K562 (cell line): ENCODE data around the gene BANK1.

Experiments used
- ARHGAP35 ChIP-seq: fragments of 450-650 bp; IDR thresholded peaks from 2 replicates; pipeline ENCODE4 v1.6.1; 2018; ENCODE audit not compliant: partially characterized antibody
- LEF1 ChIP-seq: fragments of 450-650 bp; IDR thresholded peaks from 2 replicates; pipeline ENCODE4 v1.6.1; 2016; ENCODE audit warnings: mild to moderate bottlenecking
- NFIC ChIP-seq: fragments of 450-650 bp; IDR thresholded peaks from 2 replicates; pipeline ENCODE4 v1.6.1; 2017; ENCODE audit warnings: mild to moderate bottlenecking, inconsistent platforms
- NONO ChIP-seq, 2 experiments: fragments of 200-400 bp in 1 of 2; fragments of 450-650 bp in 1 of 2; formaldehyde crosslinking in 1 of 2; IDR thresholded peaks; 2 replicates each; pipeline ENCODE4 v1.6.1; 2017; ENCODE audit warnings: low read depth in 2 of 2, mild to moderate bottlenecking in 2 of 2, moderate library complexity in 2 of 2, low read length in 1 of 2
- TF ChIP-seq, protein P1 (sequence below), 3 experiments: IDR thresholded peaks in 2 of 3; conservative IDR thresholded peaks in 1 of 3; 2 replicates each; pipeline ENCODE4 v1.5.1; 2011 to 2012; ENCODE audit warnings: low read length in 3 of 3, mild to moderate bottlenecking in 3 of 3, control low read depth in 2 of 3, improper control_type of control experiment in 1 of 3, inconsistent platforms in 1 of 3, low read depth in 1 of 3, mixed read lengths in 1 of 3, moderate library complexity in 1 of 3; ENCODE audit not compliant: insufficient read depth in 2 of 3
- TF ChIP-seq, protein P2 (sequence below): fragments of 450-650 bp; conservative IDR thresholded peaks from 2 replicates; pipeline ENCODE4 v1.6.1; 2016; ENCODE audit warnings: missing genetic modification characterization, low read depth, mild to moderate bottlenecking, missing compliant biosample characterization, moderate library complexity

DNA sequence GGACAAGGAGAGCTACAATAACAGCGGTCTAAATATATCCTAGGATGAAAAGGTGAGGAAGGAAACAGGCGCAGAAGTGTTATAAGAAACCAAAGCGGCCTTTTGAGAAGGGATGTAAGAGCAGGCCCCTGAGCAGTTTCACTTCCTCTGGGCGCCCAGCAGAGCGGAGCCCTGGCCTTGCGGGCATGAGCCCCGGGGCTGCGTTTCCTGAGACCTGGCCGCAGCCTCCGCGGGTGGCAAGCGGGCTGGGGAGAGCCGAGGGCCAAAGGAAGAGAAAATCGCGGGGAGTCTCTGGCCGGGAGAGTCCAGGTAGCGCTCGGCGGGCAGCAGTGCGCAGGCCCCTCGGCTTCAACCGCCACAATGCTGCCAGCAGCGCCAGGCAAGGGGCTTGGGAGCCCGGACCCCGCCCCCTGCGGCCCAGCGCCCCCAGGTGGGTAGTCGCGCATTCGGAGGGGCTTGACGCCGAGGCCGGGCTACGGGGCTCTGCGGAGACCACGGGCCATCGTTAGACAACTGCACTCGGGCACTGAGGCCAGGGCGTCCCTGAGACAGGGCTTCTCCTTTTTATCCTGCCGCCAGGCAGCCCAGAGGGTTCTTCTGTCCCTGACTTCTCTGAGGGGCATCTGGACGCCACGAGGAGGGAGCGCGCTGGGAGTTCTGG lies at the start of gene BANK1:
- TF ChIP-seq NFIC: no peak
- TF ChIP-seq NONO (IDR thresholded peaks at IDR 0.05; ENCODE audit: low read depth in 2 of 2, low read length in 1 of 2): no peak
- TF ChIP-seq, protein P1, sequence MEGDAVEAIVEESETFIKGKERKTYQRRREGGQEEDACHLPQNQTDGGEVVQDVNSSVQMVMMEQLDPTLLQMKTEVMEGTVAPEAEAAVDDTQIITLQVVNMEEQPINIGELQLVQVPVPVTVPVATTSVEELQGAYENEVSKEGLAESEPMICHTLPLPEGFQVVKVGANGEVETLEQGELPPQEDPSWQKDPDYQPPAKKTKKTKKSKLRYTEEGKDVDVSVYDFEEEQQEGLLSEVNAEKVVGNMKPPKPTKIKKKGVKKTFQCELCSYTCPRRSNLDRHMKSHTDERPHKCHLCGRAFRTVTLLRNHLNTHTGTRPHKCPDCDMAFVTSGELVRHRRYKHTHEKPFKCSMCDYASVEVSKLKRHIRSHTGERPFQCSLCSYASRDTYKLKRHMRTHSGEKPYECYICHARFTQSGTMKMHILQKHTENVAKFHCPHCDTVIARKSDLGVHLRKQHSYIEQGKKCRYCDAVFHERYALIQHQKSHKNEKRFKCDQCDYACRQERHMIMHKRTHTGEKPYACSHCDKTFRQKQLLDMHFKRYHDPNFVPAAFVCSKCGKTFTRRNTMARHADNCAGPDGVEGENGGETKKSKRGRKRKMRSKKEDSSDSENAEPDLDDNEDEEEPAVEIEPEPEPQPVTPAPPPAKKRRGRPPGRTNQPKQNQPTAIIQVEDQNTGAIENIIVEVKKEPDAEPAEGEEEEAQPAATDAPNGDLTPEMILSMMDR (IDR thresholded peaks at IDR 0.05 in 2 of 3, conservative IDR thresholded peaks at IDR 0.05 in 1 of 3; ENCODE audit: insufficient read depth in 2 of 3, low read depth in 1 of 3, low read length in 3 of 3): no peak
- TF ChIP-seq LEF1: no peak
- TF ChIP-seq, protein P2, sequence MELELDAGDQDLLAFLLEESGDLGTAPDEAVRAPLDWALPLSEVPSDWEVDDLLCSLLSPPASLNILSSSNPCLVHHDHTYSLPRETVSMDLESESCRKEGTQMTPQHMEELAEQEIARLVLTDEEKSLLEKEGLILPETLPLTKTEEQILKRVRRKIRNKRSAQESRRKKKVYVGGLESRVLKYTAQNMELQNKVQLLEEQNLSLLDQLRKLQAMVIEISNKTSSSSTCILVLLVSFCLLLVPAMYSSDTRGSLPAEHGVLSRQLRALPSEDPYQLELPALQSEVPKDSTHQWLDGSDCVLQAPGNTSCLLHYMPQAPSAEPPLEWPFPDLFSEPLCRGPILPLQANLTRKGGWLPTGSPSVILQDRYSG (tag): no peak
- TF ChIP-seq ARHGAP35: no peak
